ENCODE measurements around the gene CXCR2.

GRCh38 chr2:218123986-218124385, 1.8 kb upstream of the CXCR2 start:
- no peak for TF ChIP-seq ZNF274 (IDR thresholded peaks at IDR 0.05; ENCODE audit: low read depth, low read length)
- TF ChIP-seq YY1 (IDR thresholded peaks at IDR 0.05; ENCODE audit: insufficient read depth, insufficient read length) = no peak

Data from NT2/D1 (cell line).